Mesothelial cell of epicardium (in vitro differentiated cells): ENCODE results near the gene MIDN. TPM values are rescaled to one million over a fixed set of nuclear protein-coding genes. Genes with fewer than 3 reads are reported as not detected.

Experiments used
- DNase-seq, 2 experiments: peaks; one replicate each; pipeline ENCODE4 v3.0.0; 2021; ENCODE audit warnings: low spot score in 2 of 2; ENCODE audit not compliant: unreplicated experiment in 2 of 2
- H3K27ac Mint-ChIP-seq: 2 replicates; pipeline ENCODE4 v1.8.0; 2021; ENCODE audit warnings: mixed read lengths
- H3K27me3 Mint-ChIP-seq: 2 replicates; pipeline ENCODE4 v1.8.0; 2021; ENCODE audit warnings: low read depth, mixed read lengths
- H3K36me3 Mint-ChIP-seq: 2 replicates; pipeline ENCODE4 v1.8.0; 2021; ENCODE audit warnings: mixed read lengths
- H3K4me1 Mint-ChIP-seq: 2 replicates; pipeline ENCODE4 v1.8.0; 2021; ENCODE audit warnings: mixed read lengths
- H3K4me3 Mint-ChIP-seq: 2 replicates; pipeline ENCODE4 v1.8.0; 2021; ENCODE audit warnings: mild to moderate bottlenecking, moderate library complexity, mixed read lengths
- H3K9me3 Mint-ChIP-seq: 2 replicates; pipeline ENCODE4 v1.8.0; 2021; ENCODE audit warnings: mixed read lengths
- CTCF ChIP-seq: fragments of 200-600 bp; sonication (generic); IDR thresholded peaks from one replicate; pipeline ENCODE4 v1.5.0; 2021; ENCODE audit warnings: antibody characterized with exemption; ENCODE audit not compliant: unreplicated experiment
- total RNA-seq: library from RNA; stranded (reverse); gene quantifications from 3 replicates; pipeline ENCODE4 v1.2.1, GENCODE V29; 2021

MIDN gene
- total RNA-seq, 1 donor from 2014 or later = 177 TPM

- Mint-ChIP-seq H3K4me1 (peaks cover 33% of the 10 kb centered on the region), H3K27ac (peak overlapping the region; percentile 43), H3K27me3 (no peaks in the 10 kb centered on the region), H3K9me3 (no peaks in the 10 kb centered on the region), H3K36me3 (peaks cover 19% of the 10 kb centered on the region), H3K4me3 (peak overlapping the region; percentile 73)
- no peak for TF ChIP-seq CTCF
- DNase-seq = no peak
Observed at GRCh38 chr19:1276628-1277022, 28.2 kb downstream of the MIDN start.

- no peak for TF ChIP-seq CTCF
- no peaks in the 10 kb centered on the region for H3K27me3 Mint-ChIP-seq
- H3K27ac Mint-ChIP-seq = peak overlapping the region; percentile 43
- H3K4me1 Mint-ChIP-seq = peaks cover 29% of the 10 kb centered on the region
- H3K9me3 Mint-ChIP-seq = no peaks in the 10 kb centered on the region
- peaks cover 15% of the 10 kb centered on the region for H3K36me3 Mint-ChIP-seq
- DNase-seq = no peak
- no peak overlapping the region for H3K4me3 Mint-ChIP-seq
Observed at GRCh38 chr19:1277061-1277460, 28.7 kb downstream of the MIDN start.

- no peaks in the 10 kb centered on the region for H3K27me3 Mint-ChIP-seq
- TF ChIP-seq CTCF = no peak
- no peaks in the 10 kb centered on the region for H3K9me3 Mint-ChIP-seq
- DNase-seq = no peak
- H3K4me3 Mint-ChIP-seq = no peak overlapping the region
- peaks cover 21% of the 10 kb centered on the region for H3K4me1 Mint-ChIP-seq
- peaks cover 10% of the 10 kb centered on the region for H3K36me3 Mint-ChIP-seq
- no peak overlapping the region for H3K27ac Mint-ChIP-seq
Observed at GRCh38 chr19:1278074-1278473, 29.7 kb downstream of the MIDN start.

GRCh38 chr19:1278713-1279660 lies 30.6 kb downstream of the MIDN start:
- Mint-ChIP-seq H3K27ac (no peak overlapping the region), H3K36me3 (peaks cover 4% of the 10 kb centered on the region), H3K9me3 (no peaks in the 10 kb centered on the region), H3K4me3 (no peak overlapping the region), H3K4me1 (peaks cover 14% of the 10 kb centered on the region), H3K27me3 (no peaks in the 10 kb centered on the region)
- TF ChIP-seq CTCF = no peak
- no peak for DNase-seq

GRCh38 chr19:1279782-1280341 lies 31.5 kb downstream of the MIDN start:
- H3K4me1 Mint-ChIP-seq = peaks cover 13% of the 10 kb centered on the region
- DNase-seq = peak; percentile 66 to 89
- H3K4me3 Mint-ChIP-seq = peak overlapping the region; percentile 37
- peaks cover 4% of the 10 kb centered on the region for H3K36me3 Mint-ChIP-seq
- H3K27me3 Mint-ChIP-seq = peaks cover 6% of the 10 kb centered on the region
- H3K27ac Mint-ChIP-seq = peak overlapping the region; percentile 12
- peak; percentile 95 for TF ChIP-seq CTCF
- no peaks in the 10 kb centered on the region for H3K9me3 Mint-ChIP-seq
